ENCODE data around the gene GSTM3.

- no peak for TF ChIP-seq EZH2 (IDR thresholded peaks at IDR 0.05; ENCODE audit: insufficient read depth, poor library complexity, severe bottlenecking)
- no peak for TF ChIP-seq EZH2phosphoT487 (IDR thresholded peaks at IDR 0.05; ENCODE audit: insufficient read depth, low read depth)
These were observed 9.5 kb upstream of the GSTM3 start for GRCh38 chr1:109750241-109750882.
